Natural killer cell (primary cell): ENCODE data around the gene RBP4. TPM values are rescaled to one million over a fixed set of nuclear protein-coding genes. Genes with fewer than 3 reads are reported as not detected.

Experiments
- ATAC-seq, 3 donors: fragments of 150-1000 bp in 2 of 3; fragments of 200-7000 bp in 1 of 3; cut with Tn5 transposase; 1 replicate in 1 of 3; 2 replicates in 2 of 3; pipeline ENCODE4 v1.10.0; 2021; ENCODE audit warnings: mild to moderate bottlenecking in 2 of 3, moderate library complexity in 2 of 3
- DNase-seq, 2 donors: peaks; one replicate each; pipeline versions ENCODE4 v3.0.0 to v3.0.0-alpha.2; 2013 to 2021; ENCODE audit warnings: mixed read lengths in 1 of 2
- H3K27ac ChIP-seq: one replicate; pipeline ENCODE4 v1.5.1; 2013; ENCODE audit warnings: mild to moderate bottlenecking, low read length
- H3K27me3 ChIP-seq: one replicate; pipeline ENCODE4 v1.6.1; 2013; ENCODE audit warnings: low read length; ENCODE audit not compliant: control insufficient read depth, insufficient read depth
- H3K36me3 ChIP-seq: one replicate; pipeline ENCODE4 v1.6.1; 2013; ENCODE audit warnings: low read length; ENCODE audit not compliant: control insufficient read depth, insufficient read depth
- H3K4me1 ChIP-seq: one replicate; pipeline ENCODE4 v1.6.1; 2013; ENCODE audit warnings: low read length; ENCODE audit not compliant: control insufficient read depth, insufficient read depth
- H3K4me3 ChIP-seq: one replicate; pipeline ENCODE4 v1.5.1; 2013; ENCODE audit warnings: low read length
- H3K9me3 ChIP-seq: one replicate; pipeline ENCODE4 v1.6.1; 2013; ENCODE audit warnings: low read length; ENCODE audit not compliant: control insufficient read depth, insufficient read depth
- H3K27ac Mint-ChIP-seq, 2 donors: one replicate each; pipeline ENCODE4 v1.8.0; 2022; ENCODE audit warnings: mild to moderate bottlenecking in 2 of 2, mixed read lengths in 2 of 2, moderate library complexity in 1 of 2
- H3K27me3 Mint-ChIP-seq, 2 donors: one replicate each; pipeline ENCODE4 v1.8.0; 2022; ENCODE audit warnings: low read depth in 2 of 2, mixed read lengths in 2 of 2
- H3K36me3 Mint-ChIP-seq: one replicate; pipeline ENCODE4 v1.8.0; 2022; ENCODE audit warnings: mixed read lengths
- H3K4me1 Mint-ChIP-seq, 2 donors: one replicate each; pipeline ENCODE4 v1.8.0; 2022; ENCODE audit warnings: mixed read lengths in 2 of 2
- H3K4me3 Mint-ChIP-seq: one replicate; pipeline ENCODE4 v1.8.0; 2022; ENCODE audit warnings: mild to moderate bottlenecking, moderate library complexity, mixed read lengths
- H3K9me3 Mint-ChIP-seq, 2 donors: one replicate each; pipeline ENCODE4 v1.8.0; 2022; ENCODE audit warnings: mixed read lengths in 2 of 2
- CTCF ChIP-seq: fragments of 200-600 bp; IDR thresholded peaks from one replicate; pipeline ENCODE4 v1.8.0; 2022; ENCODE audit warnings: antibody characterized with exemption
- WGBS: methylation state at CpG from one replicate; pipeline ENCODE4 v1.1.7; 2013; ENCODE audit warnings: missing lambda C conversion rate; ENCODE audit not compliant: insufficient coverage; 5-methylcytosine and 5-hydroxymethylcytosine counted together
- intact Hi-C: fragments of 100-400 bp; cut with micrococcal nuclease; formaldehyde crosslinking; loops from one replicate; pipeline ENCODE4 v1.14.2; 2022
- total RNA-seq, 4 donors: library from RNA; stranded (reverse); fragments of 120-200 nt in 1 of 4; gene quantifications; one replicate each; pipeline versions ENCODE4 v1.2.3 to v1.2.4, GENCODE V29; 2013 to 2022

The RBP4 gene
- total RNA-seq, 3 donors from 2014 or later (not counting 1 experiment from before 2014, with no cell fraction given) = not detected

GRCh38 chr10:93577565-93577964 lies 23.5 kb downstream of the RBP4 start:
- Mint-ChIP-seq H3K4me3 (no peak overlapping the region), H3K4me1 (no peaks in the 10 kb centered on the region), H3K27ac (no peak overlapping the region), H3K36me3 (no peaks in the 10 kb centered on the region), H3K9me3 (peaks cover 2 to 7% of the 10 kb centered on the region in 2 donors), H3K27me3 (peaks cover 13 to 33% of the 10 kb centered on the region in 2 donors)
- H3K36me3 ChIP-seq = no peaks in the 10 kb centered on the region
- ATAC-seq (no peak), DNase-seq (no peak)
- H3K27ac ChIP-seq = no peak overlapping the region
- H3K4me3 ChIP-seq = no peak overlapping the region
- H3K27me3 ChIP-seq = peaks cover under 1% of the 10 kb centered on the region
- no peaks in the 10 kb centered on the region for H3K9me3 ChIP-seq
- no peak for TF ChIP-seq CTCF
- peaks cover 5% of the 10 kb centered on the region for H3K4me1 ChIP-seq
- intact Hi-C loops = no loop called here
- WGBS = 89% methylated on average over 3 of the region's 3 CpGs

DNA sequence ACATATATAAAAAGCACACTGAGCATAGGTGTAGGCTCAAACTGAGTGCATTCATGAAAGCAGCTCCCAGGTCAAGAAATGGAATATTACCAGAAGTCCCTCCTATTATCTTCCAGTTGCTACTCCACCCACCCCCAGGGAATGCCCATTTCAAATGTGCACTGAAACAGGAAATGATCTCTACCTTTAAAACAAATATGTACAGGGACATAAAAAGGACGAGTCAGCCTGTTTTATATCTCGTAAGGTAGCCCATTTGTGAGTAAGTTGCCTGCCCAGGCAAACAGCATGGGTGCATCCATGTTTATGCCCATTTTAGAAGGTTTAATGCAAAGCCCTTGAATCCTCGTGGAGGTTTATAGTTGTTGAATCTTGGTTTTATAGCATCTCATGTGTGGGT lies 24.1 kb downstream of the RBP4 start:
- WGBS = 76% methylated on average over 3 of the region's 3 CpGs
- Mint-ChIP-seq H3K4me1 (no peaks in the 10 kb centered on the region), H3K9me3 (peaks cover 2 to 7% of the 10 kb centered on the region in 2 donors), H3K36me3 (no peaks in the 10 kb centered on the region), H3K27ac (no peak overlapping the region), H3K4me3 (no peak overlapping the region), H3K27me3 (peaks cover 20 to 39% of the 10 kb centered on the region in 2 donors)
- ATAC-seq (no peak), DNase-seq (no peak)
- no peak overlapping the region for H3K27ac ChIP-seq
- H3K9me3 ChIP-seq = no peaks in the 10 kb centered on the region
- intact Hi-C loops = no loop called here
- no peak overlapping the region for H3K4me3 ChIP-seq
- H3K4me1 ChIP-seq = peaks cover 7% of the 10 kb centered on the region
- TF ChIP-seq CTCF = no peak
- H3K27me3 ChIP-seq = peaks cover 4% of the 10 kb centered on the region
- H3K36me3 ChIP-seq = no peaks in the 10 kb centered on the region

DNA sequence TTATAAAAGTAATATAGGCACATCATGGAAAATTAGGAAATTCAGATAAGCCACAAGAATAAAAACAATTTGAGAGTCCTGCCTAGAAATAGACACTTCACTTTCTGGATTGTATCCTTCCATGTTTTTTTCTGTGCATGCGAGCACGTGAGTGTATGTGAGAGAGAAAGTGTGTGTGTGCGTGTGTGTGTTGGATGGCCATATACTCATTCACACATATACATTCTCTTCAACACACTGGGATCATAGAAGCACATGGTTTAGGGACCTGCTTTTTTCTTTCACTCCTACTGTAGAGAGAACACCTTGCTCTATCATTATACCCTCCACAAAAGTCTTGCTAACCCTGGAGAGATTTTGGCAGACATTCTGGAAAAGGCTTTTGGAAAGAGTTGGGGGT lies 27.1 kb downstream of the RBP4 start:
- H3K4me3 ChIP-seq = no peak overlapping the region
- Mint-ChIP-seq H3K9me3 (no peaks in the 10 kb centered on the region), H3K27me3 (peaks cover 20 to 37% of the 10 kb centered on the region in 2 donors), H3K4me3 (no peak overlapping the region), H3K4me1 (no peaks in the 10 kb centered on the region), H3K36me3 (no peaks in the 10 kb centered on the region), H3K27ac (no peak overlapping the region)
- DNase-seq = no peak
- H3K36me3 ChIP-seq = no peaks in the 10 kb centered on the region
- peaks cover 4% of the 10 kb centered on the region for H3K27me3 ChIP-seq
- TF ChIP-seq CTCF = no peak
- peaks cover 7% of the 10 kb centered on the region for H3K4me1 ChIP-seq
- no CpG with 5 or more reads among the region's 3 CpGs for WGBS
- intact Hi-C loops = no loop called here
- H3K27ac ChIP-seq = no peak overlapping the region
- H3K9me3 ChIP-seq = no peaks in the 10 kb centered on the region
- ATAC-seq = no peak
